ENCODE data around the gene CMTR2. TPM values are rescaled to one million over a fixed set of nuclear protein-coding genes. Genes with fewer than 3 reads are reported as not detected.

The CMTR2 gene
- total RNA-seq, 6 donors from 2014 or later: 9.3 to 24.5 (median 20.5) TPM

- WGBS, 2 donors: 78 to 83% methylated on average over 4 of the region's 4 CpGs
- H3K4me3 ChIP-seq: no peak overlapping the region
- no peaks in the 10 kb centered on the region for H3K27me3 ChIP-seq
- TF ChIP-seq POLR2AphosphoS5 (IDR thresholded peaks at IDR 0.05): no peak
- H3K36me3 ChIP-seq: no peaks in the 10 kb centered on the region
- no peak for DNase-seq
- no peak overlapping the region for H3K27ac ChIP-seq
- H3K9me3 ChIP-seq: no peaks in the 10 kb centered on the region
- ATAC-seq (ENCODE audit: low FRiP score in 2 of 2): no peak
- H3K4me1 ChIP-seq: peaks cover 0 to 4% (median 0%) of the 10 kb centered on the region in 4 donors
Observed at GRCh38 chr16:71254832-71255525, 34.2 kb downstream of the CMTR2 start.

- DNase-seq: no peak
Observed at GRCh38 chr16:71250461-71251235, 38.6 kb downstream of the CMTR2 start.

GRCh38 chr16:71249399-71249798 is 39.8 kb downstream of the CMTR2 start:
- Histone ChIP-seq H3K9me3 (no peaks in the 10 kb centered on the region), H3K27ac (no peak overlapping the region), H3K27me3 (no peaks in the 10 kb centered on the region), H3K36me3 (no peaks in the 10 kb centered on the region), H3K4me3 (no peak overlapping the region), H3K4me1 (peaks cover 0 to 4% (median 0%) of the 10 kb centered on the region in 4 donors)
- TF ChIP-seq POLR2AphosphoS5 (IDR thresholded peaks at IDR 0.05) (no peak), POLR2A (IDR thresholded peaks at IDR 0.05) (no peak), EP300 (IDR thresholded peaks at IDR 0.05) (no peak), CTCF (IDR thresholded peaks at IDR 0.05) (no peak)
- WGBS, 2 donors: 13 to 31% methylated on average over 1 of the region's 1 CpG
- ATAC-seq (ENCODE audit: low FRiP score in 2 of 2) (peak in 1 of 2 donors; percentile 36), DNase-seq (no peak)

More at GRCh38 chr16:71250461-71251235, 38.6 kb downstream of the CMTR2 start:
- TF ChIP-seq POLR2AphosphoS5 (IDR thresholded peaks at IDR 0.05): no peak
- no peak for TF ChIP-seq CTCF (IDR thresholded peaks at IDR 0.05)
- no peak for TF ChIP-seq EP300 (IDR thresholded peaks at IDR 0.05)
- no peak for TF ChIP-seq POLR2A (IDR thresholded peaks at IDR 0.05)
- no peak overlapping the region for H3K27ac ChIP-seq
- H3K27me3 ChIP-seq: no peaks in the 10 kb centered on the region
- ATAC-seq (ENCODE audit: low FRiP score in 2 of 2): no peak
- no peaks in the 10 kb centered on the region for H3K36me3 ChIP-seq
- no peak overlapping the region for H3K4me3 ChIP-seq
- no peaks in the 10 kb centered on the region for H3K9me3 ChIP-seq
- peaks cover 0 to 4% (median 0%) of the 10 kb centered on the region in 4 donors for H3K4me1 ChIP-seq
- WGBS, 2 donors: 87 to 92% methylated on average over 5 of the region's 5 CpGs

GRCh38 chr16:71247478-71247877 is 41.7 kb downstream of the CMTR2 start:
- TF ChIP-seq EP300 (IDR thresholded peaks at IDR 0.05): no peak
- no peak for TF ChIP-seq POLR2AphosphoS5 (IDR thresholded peaks at IDR 0.05)
- no peak for TF ChIP-seq CTCF (IDR thresholded peaks at IDR 0.05)
- no peak for TF ChIP-seq POLR2A (IDR thresholded peaks at IDR 0.05)
- no peak for DNase-seq
- no peak overlapping the region for H3K4me3 ChIP-seq
- H3K9me3 ChIP-seq: no peaks in the 10 kb centered on the region
- no peak overlapping the region for H3K27ac ChIP-seq
- ATAC-seq (ENCODE audit: low FRiP score in 2 of 2): no peak
- 83 to 89% methylated on average over 7 of the region's 7 CpGs for WGBS, 2 donors
- H3K27me3 ChIP-seq: no peaks in the 10 kb centered on the region
- no peaks in the 10 kb centered on the region for H3K36me3 ChIP-seq
- H3K4me1 ChIP-seq: peaks cover 0 to 4% (median 0%) of the 10 kb centered on the region in 4 donors

DNA sequence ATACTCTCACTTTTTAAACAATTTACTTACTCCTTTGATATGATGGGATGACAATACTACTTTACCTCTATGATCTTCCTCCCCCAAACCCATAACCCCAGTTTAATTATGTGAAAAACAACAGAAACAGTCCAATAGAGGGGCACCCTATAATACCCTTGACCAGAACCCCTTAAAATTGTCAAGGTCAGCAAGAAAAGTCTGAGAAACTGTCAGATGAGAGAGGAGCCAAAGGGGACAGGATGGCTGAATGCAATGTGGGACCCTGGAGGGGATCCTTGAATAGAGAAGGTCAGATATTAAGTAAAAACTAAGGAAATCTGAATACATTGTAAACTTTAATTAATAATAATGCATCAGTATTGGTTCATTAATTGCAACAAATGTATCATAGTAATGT is 42.9 kb downstream of the CMTR2 start:
- H3K27me3 ChIP-seq: no peaks in the 10 kb centered on the region
- H3K9me3 ChIP-seq: no peaks in the 10 kb centered on the region
- H3K4me3 ChIP-seq: no peak overlapping the region
- DNase-seq (no peak), ATAC-seq (ENCODE audit: low FRiP score in 2 of 2) (no peak)
- H3K27ac ChIP-seq: no peak overlapping the region
- no peak for TF ChIP-seq POLR2AphosphoS5 (IDR thresholded peaks at IDR 0.05)
- TF ChIP-seq POLR2A (IDR thresholded peaks at IDR 0.05): no peak
- no peak for TF ChIP-seq EP300 (IDR thresholded peaks at IDR 0.05)
- no peak for TF ChIP-seq CTCF (IDR thresholded peaks at IDR 0.05)
- no peaks in the 10 kb centered on the region for H3K36me3 ChIP-seq
- H3K4me1 ChIP-seq: peaks cover 0 to 4% (median 0%) of the 10 kb centered on the region in 4 donors

Data from upper lobe of left lung (tissue), 6 donors.